ENCODE measurements around the gene PKIG. TPM values are rescaled to one million over a fixed set of nuclear protein-coding genes. Genes with fewer than 3 reads are reported as not detected.
A peak's percentile ranks its signal among the peaks of the same experiment; 100 is the strongest.

The PKIG gene
- total and polyA plus RNA-seq, 7 donors = 43.9 to 511 (median 348) TPM

DNA sequence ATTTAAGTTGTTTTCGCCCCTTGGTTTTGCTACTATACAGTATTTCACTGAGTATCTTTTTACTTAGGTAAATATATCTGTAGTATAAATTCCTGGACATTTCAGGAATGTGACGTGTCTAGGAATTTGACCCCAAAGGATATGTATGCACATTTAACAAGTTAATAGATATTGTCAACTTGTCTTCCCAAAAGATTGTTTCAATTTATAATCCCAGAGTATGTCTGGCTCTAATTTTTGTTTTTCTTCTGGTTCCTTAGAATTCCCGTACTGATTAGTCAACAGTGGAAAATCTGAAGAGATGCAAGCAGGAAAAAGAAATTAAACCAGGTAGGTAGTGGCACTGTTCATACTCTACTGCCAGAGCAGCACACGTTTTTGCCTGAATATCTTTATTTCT is 7.2 kb downstream of the PKIG start:
- 90 to 91% methylated on average over 4 of the region's 4 CpGs for WGBS, 2 donors
- H3K36me3 ChIP-seq = peaks cover 0 to 29% (median 21%) of the 10 kb centered on the region in 4 donors
- intact Hi-C loops (cut with DNase I) = no loop called here
- H3K27me3 ChIP-seq = no peaks in the 10 kb centered on the region
- no peaks in the 10 kb centered on the region for H3K9me3 ChIP-seq
- H3K27ac ChIP-seq = peak overlapping the region in 3 of 4 donors; percentile 27 to 95 (median 92)
- DNase-seq = no peak
- no peak overlapping the region for H3K4me3 ChIP-seq
- H3K4me1 ChIP-seq = peaks cover 0 to 82% (median 51%) of the 10 kb centered on the region in 4 donors
- TF ChIP-seq POLR2AphosphoS5 (IDR thresholded peaks at IDR 0.05) (no peak), EP300 (IDR thresholded peaks at IDR 0.05) (no peak), POLR2A (IDR thresholded peaks at IDR 0.05) (no peak)
- TF ChIP-seq, protein P1, sequence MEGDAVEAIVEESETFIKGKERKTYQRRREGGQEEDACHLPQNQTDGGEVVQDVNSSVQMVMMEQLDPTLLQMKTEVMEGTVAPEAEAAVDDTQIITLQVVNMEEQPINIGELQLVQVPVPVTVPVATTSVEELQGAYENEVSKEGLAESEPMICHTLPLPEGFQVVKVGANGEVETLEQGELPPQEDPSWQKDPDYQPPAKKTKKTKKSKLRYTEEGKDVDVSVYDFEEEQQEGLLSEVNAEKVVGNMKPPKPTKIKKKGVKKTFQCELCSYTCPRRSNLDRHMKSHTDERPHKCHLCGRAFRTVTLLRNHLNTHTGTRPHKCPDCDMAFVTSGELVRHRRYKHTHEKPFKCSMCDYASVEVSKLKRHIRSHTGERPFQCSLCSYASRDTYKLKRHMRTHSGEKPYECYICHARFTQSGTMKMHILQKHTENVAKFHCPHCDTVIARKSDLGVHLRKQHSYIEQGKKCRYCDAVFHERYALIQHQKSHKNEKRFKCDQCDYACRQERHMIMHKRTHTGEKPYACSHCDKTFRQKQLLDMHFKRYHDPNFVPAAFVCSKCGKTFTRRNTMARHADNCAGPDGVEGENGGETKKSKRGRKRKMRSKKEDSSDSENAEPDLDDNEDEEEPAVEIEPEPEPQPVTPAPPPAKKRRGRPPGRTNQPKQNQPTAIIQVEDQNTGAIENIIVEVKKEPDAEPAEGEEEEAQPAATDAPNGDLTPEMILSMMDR (IDR thresholded peaks at IDR 0.05) = no peak

DNA sequence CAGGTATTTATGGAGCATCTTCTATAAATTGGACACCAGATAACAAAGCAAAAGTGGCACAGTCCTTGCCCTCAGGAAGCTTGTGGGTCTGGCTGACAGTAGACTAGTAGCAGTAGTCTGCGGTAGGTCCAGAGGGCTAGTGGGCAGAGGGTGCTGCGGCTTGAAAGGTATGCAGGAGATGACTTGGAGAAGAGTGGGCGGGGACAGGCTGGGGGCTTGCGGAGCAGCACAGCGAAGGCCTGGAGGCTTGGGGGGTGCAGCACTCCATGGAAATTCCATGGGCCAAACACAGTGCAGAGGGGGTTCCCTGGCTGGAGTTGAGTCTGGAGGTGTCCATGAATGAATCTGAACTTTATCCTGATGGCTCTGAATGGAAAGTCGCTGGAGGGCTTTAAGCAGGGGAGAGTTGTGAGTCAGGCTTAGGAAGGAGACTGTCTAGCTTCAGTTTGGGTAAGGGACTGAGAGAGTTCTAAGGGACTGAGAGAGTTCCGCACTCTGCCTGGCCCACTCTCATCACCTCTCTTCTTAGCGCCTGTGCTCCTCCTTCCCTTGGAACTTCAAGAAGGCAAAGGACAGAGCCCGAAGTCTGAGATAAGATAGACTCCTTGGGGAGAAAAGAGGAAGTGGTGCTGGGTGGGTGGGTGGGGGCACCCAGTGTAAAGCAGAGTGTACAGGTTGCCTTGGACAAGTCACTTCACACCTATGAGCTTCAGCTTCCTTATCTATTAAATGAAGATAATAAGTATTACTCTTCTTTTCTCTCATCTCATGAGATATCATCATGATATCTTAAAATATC is 8.8 kb downstream of the PKIG start:
- 87 to 94% methylated on average over 9 of the region's 9 CpGs for WGBS, 2 donors
- peak overlapping the region in 3 of 4 donors; percentile 92 to 95 (median 92) for H3K27ac ChIP-seq
- no peak overlapping the region for H3K4me3 ChIP-seq
- peaks cover 0 to 29% (median 21%) of the 10 kb centered on the region in 4 donors for H3K36me3 ChIP-seq
- no peaks in the 10 kb centered on the region for H3K27me3 ChIP-seq
- no peak for DNase-seq
- no peak for TF ChIP-seq POLR2AphosphoS5 (IDR thresholded peaks at IDR 0.05)
- TF ChIP-seq, protein P1 (IDR thresholded peaks at IDR 0.05) = no peak
- no peak for TF ChIP-seq EP300 (IDR thresholded peaks at IDR 0.05)
- TF ChIP-seq POLR2A (IDR thresholded peaks at IDR 0.05) = no peak
- intact Hi-C loops (cut with DNase I) = no loop called here
- no peaks in the 10 kb centered on the region for H3K9me3 ChIP-seq
- peaks cover 0 to 82% (median 47%) of the 10 kb centered on the region in 4 donors for H3K4me1 ChIP-seq

DNA sequence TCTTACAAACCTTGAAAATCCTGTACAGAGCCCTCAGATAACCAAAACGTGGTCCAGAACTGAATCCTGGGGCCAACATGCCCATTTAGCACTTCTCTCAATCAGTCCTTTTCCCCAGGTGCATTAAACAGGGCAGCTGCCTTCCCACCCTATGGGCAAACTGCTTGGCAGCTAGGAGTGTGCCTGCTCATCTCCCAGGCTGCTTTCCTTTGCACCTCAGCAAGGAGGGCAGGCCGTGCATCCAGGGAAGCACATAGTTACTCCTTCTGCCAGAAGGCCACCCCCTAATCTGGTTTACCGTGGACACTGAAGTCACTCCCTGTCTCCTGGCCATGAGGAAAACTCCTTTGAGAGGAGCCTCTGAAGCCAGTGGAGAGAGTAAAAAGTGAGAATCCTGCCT is 10.0 kb downstream of the PKIG start:
- Histone ChIP-seq H3K4me1 (peaks cover 0 to 82% (median 43%) of the 10 kb centered on the region in 4 donors), H3K9me3 (no peaks in the 10 kb centered on the region), H3K36me3 (peaks cover 0 to 29% (median 21%) of the 10 kb centered on the region in 4 donors), H3K27ac (peak overlapping the region in 3 of 4 donors; percentile 92 to 95 (median 92)), H3K4me3 (no peak overlapping the region), H3K27me3 (no peaks in the 10 kb centered on the region)
- no peak for DNase-seq
- intact Hi-C loops (cut with DNase I) = no loop called here
- 90 to 92% methylated on average over 3 of the region's 3 CpGs for WGBS, 2 donors
- TF ChIP-seq POLR2A (IDR thresholded peaks at IDR 0.05) = no peak
- no peak for TF ChIP-seq EP300 (IDR thresholded peaks at IDR 0.05)
- TF ChIP-seq POLR2AphosphoS5 (IDR thresholded peaks at IDR 0.05) = no peak
- TF ChIP-seq, protein P1 (IDR thresholded peaks at IDR 0.05) = no peak

DNA sequence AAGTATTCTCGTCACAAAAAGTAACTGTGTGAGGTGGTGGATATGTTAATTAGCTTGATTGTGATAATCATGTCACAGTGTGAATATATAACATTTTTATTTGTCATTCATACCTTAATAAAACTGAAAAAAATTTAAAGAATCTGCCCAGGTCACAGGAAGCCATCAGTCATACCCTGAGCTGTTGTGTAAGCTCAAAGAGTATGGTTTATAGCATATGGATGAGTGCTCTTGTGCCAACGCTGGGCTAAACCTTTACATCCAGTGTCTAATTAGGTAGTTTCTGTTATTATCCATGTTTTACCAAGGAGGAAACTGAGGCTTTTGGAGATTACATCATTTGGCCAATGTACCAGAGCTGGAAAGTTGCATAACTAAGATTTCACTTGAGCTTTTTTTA is 11.4 kb downstream of the PKIG start:
- Histone ChIP-seq H3K27ac (peak overlapping the region; percentile 65 to 95 (median 92)), H3K4me3 (no peak overlapping the region), H3K27me3 (no peaks in the 10 kb centered on the region), H3K9me3 (no peaks in the 10 kb centered on the region), H3K4me1 (peaks cover 0 to 87% (median 51%) of the 10 kb centered on the region in 4 donors), H3K36me3 (peaks cover 0 to 29% (median 21%) of the 10 kb centered on the region in 4 donors)
- intact Hi-C loops (cut with DNase I) = no loop called here
- TF ChIP-seq POLR2AphosphoS5 (IDR thresholded peaks at IDR 0.05) (no peak), POLR2A (IDR thresholded peaks at IDR 0.05) (no peak), EP300 (IDR thresholded peaks at IDR 0.05) (no peak)
- TF ChIP-seq, protein P1 (IDR thresholded peaks at IDR 0.05) = no peak
- 78 to 81% methylated on average over 2 of the region's 2 CpGs for WGBS, 2 donors
- DNase-seq = no peak

Data from sigmoid colon (tissue), 7 donors.